ENCODE data around the gene B4GALNT3.

The B4GALNT3 gene

DNA sequence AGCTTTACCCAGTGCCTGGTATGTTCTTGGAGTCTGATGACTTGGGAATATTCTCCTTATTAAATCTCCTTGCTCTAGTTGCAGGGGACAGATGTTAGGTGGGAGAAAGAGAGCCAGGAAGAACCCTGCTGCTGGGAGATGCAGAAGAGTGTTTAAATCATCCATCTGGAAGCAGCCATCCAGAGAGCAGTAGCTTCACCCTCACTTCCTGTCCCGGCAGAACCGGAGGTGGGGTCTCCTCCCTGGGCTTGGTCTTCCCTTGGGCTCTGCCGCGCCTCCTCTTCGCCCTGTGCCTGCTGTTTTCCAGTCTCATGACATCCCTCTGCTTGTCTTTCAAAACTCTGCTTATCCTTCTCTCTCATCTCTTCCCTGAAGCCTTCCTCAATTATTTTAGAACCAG lies 15.5 kb downstream of the B4GALNT3 start:
- ATAC-seq (replicated peaks), result no peak
- no peak overlapping the region for H3K4me3 Mint-ChIP-seq
- H3K4me1 Mint-ChIP-seq (ENCODE audit: low read depth in 2 of 2), result peaks cover 0 to 2% of the 10 kb centered on the region in 2 donors
- no peak for DNase-seq
- H3K27ac Mint-ChIP-seq, result peak overlapping the region in 1 of 2 donors; percentile 20
- no peaks in the 10 kb centered on the region for H3K9me3 Mint-ChIP-seq
- H3K36me3 Mint-ChIP-seq (ENCODE audit: insufficient read depth), result no peaks in the 10 kb centered on the region
- peaks cover 7 to 52% of the 10 kb centered on the region in 2 donors for H3K27me3 Mint-ChIP-seq

DNA sequence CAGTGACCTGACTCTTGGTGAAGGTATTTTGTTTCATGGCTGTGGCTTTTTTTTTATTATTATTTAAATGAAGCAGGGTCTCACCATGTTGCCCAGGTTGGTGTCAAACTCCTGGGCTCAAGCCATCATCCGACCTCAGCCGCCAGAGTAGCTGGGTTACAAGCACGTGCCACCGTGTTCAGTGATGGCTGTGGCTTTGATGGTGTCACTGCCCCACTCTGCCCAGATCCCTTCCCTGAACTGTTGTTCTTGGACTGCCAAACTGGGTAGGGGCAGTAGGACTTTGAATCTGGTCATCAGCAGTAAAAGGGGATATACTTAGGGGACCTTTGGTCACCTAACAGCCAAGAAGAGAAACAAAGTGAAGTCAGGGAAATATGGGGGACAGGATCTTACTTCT lies 19.4 kb downstream of the B4GALNT3 start:
- ATAC-seq (replicated peaks) (no peak), DNase-seq (no peak)
- Mint-ChIP-seq H3K27me3 (peaks cover 7 to 66% of the 10 kb centered on the region in 2 donors), H3K4me1 (ENCODE audit: low read depth in 2 of 2) (peaks cover 2 to 3% of the 10 kb centered on the region in 2 donors), H3K27ac (no peak overlapping the region), H3K9me3 (no peaks in the 10 kb centered on the region), H3K4me3 (no peak overlapping the region), H3K36me3 (ENCODE audit: insufficient read depth) (no peaks in the 10 kb centered on the region)

DNA sequence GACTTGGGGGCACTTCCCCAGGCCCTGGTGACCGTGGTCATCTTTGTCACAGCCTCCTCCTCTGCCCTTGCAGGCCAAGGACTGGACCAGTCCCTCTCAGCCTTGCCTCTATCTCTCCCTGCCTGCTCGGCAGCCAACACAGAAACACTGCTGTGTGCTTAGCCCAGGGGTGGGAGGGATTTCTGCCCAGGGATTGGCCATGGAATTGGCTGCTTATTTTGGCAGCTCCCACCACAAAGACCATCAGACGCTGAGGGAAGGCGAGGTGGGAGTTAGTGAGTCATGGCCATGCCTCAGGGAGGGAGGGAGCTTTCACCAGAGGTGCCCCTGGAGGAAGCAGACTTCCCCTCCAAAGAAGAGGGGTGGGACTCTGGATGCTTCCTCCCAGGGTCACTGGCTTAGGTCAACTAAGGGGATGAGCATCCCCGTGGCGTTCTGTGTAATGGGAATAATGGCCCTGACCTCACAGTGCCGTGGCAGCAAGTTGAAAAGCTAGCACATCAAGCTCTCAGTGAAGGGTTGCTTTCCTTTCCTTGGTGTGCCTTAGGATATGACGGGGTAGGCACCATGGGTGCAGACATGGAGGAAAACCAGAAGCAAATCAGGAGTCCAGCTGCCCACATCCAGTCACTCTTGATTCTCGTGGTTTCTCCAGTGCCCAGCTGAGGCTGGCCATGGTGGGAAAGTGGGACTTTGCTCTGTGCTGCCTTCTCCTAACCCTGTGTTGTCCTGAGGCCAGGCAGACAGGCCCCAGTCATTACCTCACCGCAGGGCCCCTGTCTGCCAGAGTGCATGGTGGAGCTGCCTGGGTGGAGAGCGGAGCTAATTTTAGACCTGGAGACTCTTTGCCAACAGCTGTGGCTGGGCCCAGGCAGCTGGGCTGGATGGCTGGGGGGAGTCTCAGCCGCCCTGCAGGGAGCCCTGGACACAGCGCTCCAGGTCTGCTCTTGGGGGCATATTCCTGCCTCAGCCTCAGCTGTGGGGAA lies 21.4 kb downstream of the B4GALNT3 start:
- H3K36me3 Mint-ChIP-seq (ENCODE audit: insufficient read depth), result no peaks in the 10 kb centered on the region
- no peak overlapping the region for H3K27ac Mint-ChIP-seq
- DNase-seq, result no peak
- H3K4me3 Mint-ChIP-seq, result no peak overlapping the region
- ATAC-seq (replicated peaks), result no peak
- H3K4me1 Mint-ChIP-seq (ENCODE audit: low read depth in 2 of 2), result peaks cover 0 to 3% of the 10 kb centered on the region in 2 donors
- no peaks in the 10 kb centered on the region for H3K9me3 Mint-ChIP-seq
- H3K27me3 Mint-ChIP-seq, result peaks cover 18 to 64% of the 10 kb centered on the region in 2 donors

DNA sequence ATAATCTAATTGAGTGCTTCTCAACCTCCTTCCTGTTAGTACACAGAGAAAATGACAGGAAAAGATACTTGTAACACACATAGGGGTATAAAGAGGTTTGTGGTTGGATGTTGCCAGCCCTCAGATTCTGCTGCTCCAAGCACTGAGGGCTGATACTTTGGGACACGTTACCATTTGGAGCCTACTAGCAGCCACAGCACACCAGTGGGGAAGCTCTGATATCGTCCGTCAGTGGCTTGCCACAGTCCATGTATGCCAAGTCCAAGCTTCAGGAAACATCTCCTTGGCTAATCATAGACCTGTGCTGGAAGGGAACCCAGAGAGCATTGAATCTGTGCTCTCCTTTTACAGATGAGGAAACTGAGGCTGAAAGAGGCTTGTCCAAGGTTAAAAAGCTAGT lies 22.3 kb downstream of the B4GALNT3 start:
- H3K27me3 Mint-ChIP-seq, result peaks cover 18 to 65% of the 10 kb centered on the region in 2 donors
- H3K4me1 Mint-ChIP-seq (ENCODE audit: low read depth in 2 of 2), result peaks cover 0 to 3% of the 10 kb centered on the region in 2 donors
- H3K36me3 Mint-ChIP-seq (ENCODE audit: insufficient read depth), result no peaks in the 10 kb centered on the region
- no peak for ATAC-seq (replicated peaks)
- no peak for DNase-seq
- no peak overlapping the region for H3K4me3 Mint-ChIP-seq
- H3K9me3 Mint-ChIP-seq, result no peaks in the 10 kb centered on the region
- no peak overlapping the region for H3K27ac Mint-ChIP-seq

DNA sequence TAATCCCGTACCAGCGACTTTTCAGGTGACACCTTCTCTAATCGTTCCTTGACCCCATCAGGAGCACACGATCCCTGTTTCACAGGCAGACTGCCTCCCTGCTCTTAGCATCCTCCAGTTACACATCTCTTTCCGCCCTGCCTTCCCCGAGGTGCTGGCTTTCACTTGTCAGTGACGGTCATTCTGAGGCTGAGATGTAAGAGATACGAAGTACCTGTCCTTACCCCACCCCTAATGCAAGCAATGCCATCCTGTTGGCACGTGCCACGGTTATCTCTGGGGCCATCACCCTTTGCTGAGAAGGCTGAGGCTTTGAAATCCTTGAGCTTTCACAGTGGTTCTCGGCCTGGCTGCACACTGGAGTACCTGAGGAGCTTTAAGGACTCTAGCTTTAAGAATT lies 24.4 kb downstream of the B4GALNT3 start:
- no peak overlapping the region for H3K27ac Mint-ChIP-seq

DNA sequence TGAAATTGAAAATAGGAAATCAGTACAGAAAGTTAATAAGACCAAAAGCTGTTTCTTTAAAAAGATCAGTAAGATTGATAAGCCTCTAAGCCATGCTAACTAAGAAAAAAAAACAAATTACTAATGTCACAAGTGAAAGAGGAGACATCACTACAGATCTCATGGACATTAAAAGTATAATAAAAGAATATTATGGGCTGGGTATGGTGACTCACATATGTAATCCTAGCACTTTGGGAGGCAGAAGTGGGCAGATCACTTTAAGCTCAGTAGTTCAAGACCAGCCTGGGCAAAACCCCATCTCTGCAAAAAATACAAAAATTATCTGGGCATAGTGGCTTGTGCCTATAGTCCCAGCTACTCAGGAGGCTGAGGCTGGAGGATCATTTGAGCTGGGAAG lies 30.5 kb downstream of the B4GALNT3 start:
- Mint-ChIP-seq H3K4me3 (no peak overlapping the region), H3K4me1 (ENCODE audit: low read depth in 2 of 2) (no peaks in the 10 kb centered on the region), H3K27ac (no peak overlapping the region), H3K36me3 (ENCODE audit: insufficient read depth) (no peaks in the 10 kb centered on the region), H3K27me3 (peaks cover under 1 to 16% of the 10 kb centered on the region in 2 donors), H3K9me3 (no peaks in the 10 kb centered on the region)
- no peak for ATAC-seq (replicated peaks)
- no peak for DNase-seq

More for the DNA sequence above, 24.4 kb downstream of the B4GALNT3 start:
- Mint-ChIP-seq H3K9me3 (no peaks in the 10 kb centered on the region), H3K4me1 (ENCODE audit: low read depth in 2 of 2) (peaks cover 0 to 3% of the 10 kb centered on the region in 2 donors), H3K4me3 (no peak overlapping the region), H3K36me3 (ENCODE audit: insufficient read depth) (no peaks in the 10 kb centered on the region), H3K27me3 (peaks cover 18 to 60% of the 10 kb centered on the region in 2 donors)
- ATAC-seq (replicated peaks) (no peak), DNase-seq (no peak)

DNA sequence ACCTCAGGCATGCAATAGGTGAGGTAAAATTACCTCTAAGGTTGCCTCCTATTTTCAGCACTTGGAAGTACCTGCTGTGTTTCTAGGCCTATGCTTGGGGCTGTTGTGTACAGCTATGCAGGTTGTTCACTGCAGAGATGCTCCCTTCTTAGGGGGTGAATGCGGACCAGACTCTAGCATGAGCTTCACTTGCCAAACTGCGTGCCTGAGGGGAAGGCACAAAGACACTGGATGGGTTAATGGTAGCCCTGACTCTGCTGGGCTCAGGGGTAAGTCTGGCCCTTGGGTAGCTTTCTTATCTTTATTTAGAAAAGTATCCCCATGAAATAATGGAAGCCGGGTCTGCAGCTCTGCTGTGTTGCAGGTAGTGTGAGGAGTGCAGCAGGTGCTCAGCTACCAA lies 35.7 kb downstream of the B4GALNT3 start:
- H3K4me3 Mint-ChIP-seq, result no peak overlapping the region
- peaks cover 0 to 15% of the 10 kb centered on the region in 2 donors for H3K27me3 Mint-ChIP-seq
- ATAC-seq (replicated peaks), result no peak
- no peak for DNase-seq
- peaks cover 8 to 14% of the 10 kb centered on the region in 2 donors for H3K4me1 Mint-ChIP-seq (ENCODE audit: low read depth in 2 of 2)
- H3K9me3 Mint-ChIP-seq, result no peaks in the 10 kb centered on the region
- peaks cover 4% of the 10 kb centered on the region for H3K36me3 Mint-ChIP-seq (ENCODE audit: insufficient read depth)
- H3K27ac Mint-ChIP-seq, result no peak overlapping the region

DNA sequence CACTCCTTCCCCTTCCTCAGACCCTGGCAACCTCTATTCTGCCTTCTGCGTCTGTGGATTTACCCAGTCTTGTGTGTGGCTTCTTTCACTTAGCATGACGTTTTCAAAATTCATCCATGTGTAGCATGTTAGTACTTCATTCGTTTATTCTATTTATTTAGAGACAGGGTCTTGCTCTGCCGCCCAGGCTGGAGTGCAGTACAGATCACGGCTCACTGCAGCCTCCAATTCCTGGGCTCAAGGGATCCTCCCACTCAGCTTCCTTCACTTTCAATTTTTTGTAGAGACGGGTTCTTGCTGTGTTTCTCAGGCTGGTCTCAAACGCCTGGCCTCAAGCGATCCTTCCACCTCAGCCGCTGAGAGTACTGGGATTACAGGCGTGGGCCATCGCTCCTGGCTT lies 37.0 kb downstream of the B4GALNT3 start:
- no peaks in the 10 kb centered on the region for H3K9me3 Mint-ChIP-seq
- peaks cover 0 to 15% of the 10 kb centered on the region in 2 donors for H3K27me3 Mint-ChIP-seq
- no peak overlapping the region for H3K4me3 Mint-ChIP-seq
- H3K4me1 Mint-ChIP-seq (ENCODE audit: low read depth in 2 of 2), result peaks cover 8 to 14% of the 10 kb centered on the region in 2 donors
- ATAC-seq (replicated peaks) (no peak), DNase-seq (no peak)
- H3K27ac Mint-ChIP-seq, result no peak overlapping the region
- H3K36me3 Mint-ChIP-seq (ENCODE audit: insufficient read depth), result peaks cover 4% of the 10 kb centered on the region

DNA sequence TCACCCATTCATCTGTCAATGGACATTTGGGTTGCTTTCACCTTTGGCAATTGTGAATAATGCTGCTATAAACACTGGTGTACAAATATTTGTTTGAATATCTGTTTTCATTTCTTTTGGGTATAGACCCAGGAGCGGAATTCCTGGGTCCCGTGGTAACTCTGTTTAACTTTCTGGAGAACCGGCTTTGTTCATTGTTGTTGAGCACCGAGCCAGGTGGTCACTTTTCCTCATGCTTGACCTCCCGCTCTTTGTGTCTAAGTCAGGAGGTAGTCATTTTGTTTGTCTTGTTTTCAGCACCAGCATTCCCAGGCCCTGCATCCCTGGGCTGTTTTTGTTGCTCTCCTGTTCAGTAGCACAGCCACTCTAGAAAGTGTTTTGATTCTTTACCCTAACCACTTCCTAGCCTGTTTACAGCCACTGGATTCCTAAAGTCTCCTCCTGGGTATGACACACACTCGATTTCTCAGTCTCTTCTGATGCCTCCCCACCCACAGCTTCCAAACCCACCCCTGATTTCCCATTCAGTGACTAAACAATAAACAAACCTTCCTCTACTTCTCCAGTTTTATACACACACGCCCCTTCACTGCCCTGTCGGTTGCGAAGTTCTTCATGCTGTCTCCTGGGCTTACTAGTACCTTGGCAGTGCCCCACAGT lies 37.9 kb downstream of the B4GALNT3 start:
- H3K27me3 Mint-ChIP-seq, result peaks cover 0 to 15% of the 10 kb centered on the region in 2 donors
- H3K36me3 Mint-ChIP-seq (ENCODE audit: insufficient read depth), result peaks cover 4% of the 10 kb centered on the region
- H3K4me3 Mint-ChIP-seq, result no peak overlapping the region
- peak overlapping the region in 1 of 2 donors; percentile 4 for H3K27ac Mint-ChIP-seq
- H3K9me3 Mint-ChIP-seq, result no peaks in the 10 kb centered on the region
- DNase-seq (no peak), ATAC-seq (replicated peaks) (no peak)
- peaks cover 8 to 18% of the 10 kb centered on the region in 2 donors for H3K4me1 Mint-ChIP-seq (ENCODE audit: low read depth in 2 of 2)

DNA sequence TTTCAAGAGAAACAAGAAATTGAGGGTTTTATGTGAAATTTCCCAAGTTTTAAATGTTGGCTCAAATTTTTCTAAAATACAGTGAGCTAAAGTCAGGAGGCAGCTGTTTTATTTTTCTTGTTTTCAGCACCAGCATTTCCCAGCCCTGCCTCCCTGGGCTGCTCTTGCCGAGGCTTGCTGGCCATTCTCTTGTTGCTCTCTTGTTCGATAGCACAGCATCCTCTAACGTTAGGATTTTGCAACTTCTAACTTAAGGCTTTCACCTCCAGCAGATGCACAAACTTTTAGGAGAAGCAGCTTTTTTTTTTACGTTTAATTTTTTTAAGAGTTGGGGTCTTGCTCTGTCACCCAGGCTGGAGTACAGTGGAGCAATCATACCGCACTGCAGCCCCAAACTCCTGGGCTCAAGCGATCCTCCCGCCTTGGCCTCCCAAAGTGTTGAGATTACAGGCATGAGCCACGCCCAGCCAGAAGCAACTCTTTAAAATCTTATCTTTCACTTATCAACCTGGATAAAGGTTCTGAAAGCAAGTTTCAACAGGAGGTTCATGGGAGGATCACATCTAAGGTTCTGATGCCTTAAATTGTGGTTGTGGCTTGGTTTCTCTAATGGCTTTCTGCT lies 40.2 kb downstream of the B4GALNT3 start:
- Mint-ChIP-seq H3K36me3 (ENCODE audit: insufficient read depth) (peaks cover 4% of the 10 kb centered on the region), H3K4me1 (ENCODE audit: low read depth in 2 of 2) (peaks cover 15 to 18% of the 10 kb centered on the region in 2 donors), H3K27ac (no peak overlapping the region), H3K9me3 (no peaks in the 10 kb centered on the region), H3K4me3 (no peak overlapping the region), H3K27me3 (peaks cover 0 to 15% of the 10 kb centered on the region in 2 donors)
- DNase-seq, result no peak
- no peak for ATAC-seq (replicated peaks)

DNA sequence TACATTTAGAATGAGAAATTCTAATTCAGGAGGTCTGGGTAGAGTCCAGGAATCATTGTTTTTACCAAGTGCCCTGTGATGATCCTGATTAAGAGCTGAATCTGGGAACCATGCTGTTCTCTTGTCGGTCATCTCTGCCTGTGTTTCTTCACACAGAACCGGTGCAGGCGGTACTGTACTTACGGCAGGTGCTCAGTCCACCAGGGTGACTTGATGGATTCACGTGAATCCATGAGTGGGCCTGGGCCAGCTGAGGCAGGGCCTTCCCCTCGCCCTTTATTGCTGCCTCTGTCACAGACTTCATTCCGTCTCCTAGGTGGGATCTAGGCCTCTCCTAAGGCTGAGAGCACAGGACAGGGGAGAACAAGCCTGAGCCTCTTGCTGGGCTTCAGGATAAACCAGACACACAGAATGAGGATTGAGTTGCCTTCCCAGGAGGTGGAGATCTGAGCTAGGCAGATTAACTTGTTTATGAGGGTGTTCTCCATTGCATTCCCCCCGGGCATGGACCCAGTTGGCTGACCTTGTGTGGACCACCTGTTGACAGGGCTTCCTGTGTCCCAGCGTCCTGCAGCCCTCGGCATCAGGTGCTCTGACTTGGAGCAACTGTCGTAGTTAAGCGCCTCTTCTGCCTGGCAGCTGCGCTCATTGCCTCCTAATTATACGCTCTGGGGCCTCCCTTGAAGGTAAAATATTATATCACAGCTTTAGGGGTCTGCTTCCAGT lies 42.1 kb downstream of the B4GALNT3 start:
- Mint-ChIP-seq H3K4me1 (ENCODE audit: low read depth in 2 of 2) (peaks cover 15 to 23% of the 10 kb centered on the region in 2 donors), H3K9me3 (no peaks in the 10 kb centered on the region), H3K27ac (no peak overlapping the region), H3K4me3 (no peak overlapping the region), H3K27me3 (peaks cover 0 to 21% of the 10 kb centered on the region in 2 donors), H3K36me3 (ENCODE audit: insufficient read depth) (peaks cover 4% of the 10 kb centered on the region)
- DNase-seq (no peak), ATAC-seq (replicated peaks) (no peak)

DNA sequence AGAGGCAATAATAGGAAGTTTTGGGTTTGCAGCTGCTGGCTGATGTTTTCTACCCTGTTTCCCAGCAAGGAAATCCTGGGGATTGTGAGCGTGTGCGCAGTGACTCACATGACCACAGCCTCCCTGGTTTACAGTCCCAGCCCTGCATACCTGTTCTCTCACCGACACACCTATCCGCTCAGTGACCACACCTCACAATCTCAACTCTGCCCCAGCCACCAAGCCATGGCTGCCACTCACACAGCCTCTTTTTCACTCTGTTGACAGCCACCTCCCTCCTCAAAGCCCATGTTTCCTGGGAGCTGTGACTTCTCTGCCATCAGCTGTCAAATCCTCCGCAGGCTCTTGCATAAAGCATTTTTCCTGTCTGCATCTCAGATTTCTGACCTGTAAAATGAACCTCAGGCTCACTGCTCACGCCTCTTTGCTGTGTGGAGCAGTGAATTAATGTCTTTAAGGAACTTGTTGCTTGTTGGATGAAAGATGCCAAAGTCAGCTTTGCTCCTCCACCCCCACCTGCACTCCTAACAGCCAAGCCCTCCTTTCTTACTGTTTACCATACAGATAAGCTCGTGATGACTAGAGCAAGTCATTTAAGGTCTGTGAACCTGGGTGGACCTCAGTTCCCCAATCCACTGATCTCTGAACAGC lies 43.5 kb downstream of the B4GALNT3 start:
- DNase-seq, result no peak
- Mint-ChIP-seq H3K36me3 (ENCODE audit: insufficient read depth) (peaks cover 4% of the 10 kb centered on the region), H3K27ac (no peak overlapping the region), H3K4me1 (ENCODE audit: low read depth in 2 of 2) (peaks cover 9 to 16% of the 10 kb centered on the region in 2 donors), H3K27me3 (peaks cover 0 to 15% of the 10 kb centered on the region in 2 donors), H3K4me3 (no peak overlapping the region), H3K9me3 (no peaks in the 10 kb centered on the region)
- no peak for ATAC-seq (replicated peaks)
